Kidney (tissue), 14 donors: Measurements from ENCODE around the gene FAM107B. TPM values are rescaled to one million over a fixed set of nuclear protein-coding genes. Genes with fewer than 3 reads are reported as not detected.

Experiments
- DNase-seq, 5 donors: peaks; one replicate each; pipeline ENCODE4 v3.0.0-alpha.2; 2013 to 2020
- FAIRE-seq: peaks from 2 replicates; lab custom pipeline; 2012; peaks lifted over from hg19 to GRCh38; lab: Jason Lieb, UNC
- H3K27ac ChIP-seq, 2 donors: one replicate each; pipeline ENCODE4 v1.7.0; 2013; ENCODE audit warnings: low read depth in 2 of 2, low read length in 2 of 2, inconsistent platforms in 1 of 2
- H3K27me3 ChIP-seq: one replicate; pipeline ENCODE4 v1.7.1; 2013; ENCODE audit warnings: low read length, inconsistent platforms; ENCODE audit not compliant: control insufficient read depth, insufficient read depth
- H3K36me3 ChIP-seq, 3 donors: one replicate each; pipeline versions ENCODE4 v1.7.0 to v1.7.1; 2013; ENCODE audit warnings: low read length in 3 of 3, control low read depth in 1 of 3, inconsistent platforms in 1 of 3; ENCODE audit not compliant: insufficient read depth in 3 of 3, control insufficient read depth in 2 of 3
- H3K4me1 ChIP-seq, 3 donors: one replicate each; pipeline versions ENCODE4 v1.7.0 to v1.7.1; 2013; ENCODE audit warnings: low read length in 3 of 3, inconsistent platforms in 1 of 3, low read depth in 1 of 3; ENCODE audit not compliant: control insufficient read depth in 2 of 3, insufficient read depth in 2 of 3
- H3K4me3 ChIP-seq, 3 donors: one replicate each; pipeline versions ENCODE4 v1.7.0 to v1.8.1; 2013; ENCODE audit warnings: low read length in 3 of 3, control low read depth in 1 of 3, inconsistent platforms in 1 of 3
- H3K9ac ChIP-seq, 3 donors: one replicate each; pipeline versions ENCODE4 v1.7.0 to v1.7.1; 2013; ENCODE audit warnings: low read length in 3 of 3, control low read depth in 1 of 3, inconsistent platforms in 1 of 3
- H3K9me3 ChIP-seq, 3 donors: one replicate each; pipeline versions ENCODE4 v1.7.0 to v1.7.1; 2013; ENCODE audit warnings: low read length in 3 of 3, control low read depth in 1 of 3, inconsistent platforms in 1 of 3; ENCODE audit not compliant: control insufficient read depth in 2 of 3, insufficient read depth in 1 of 3
- intact Hi-C: fragments of 100-400 bp; cut with DNase I; formaldehyde crosslinking; loops from one replicate; pipeline ENCODE4 v1.11.1; 2022
- polyA plus RNA-seq: library from polyadenylated mRNA; stranded (reverse); fragments of 350-450 nt; fragmentation: Illumina TruSeq; extraction: RNeasy Lipid Tissue Mini Kit (QIAGEN cat#74804); gene quantifications from one replicate; pipeline ENCODE4 v1.2.3, GENCODE V29; 2014; ENCODE audit warnings: low read depth, low replicate concordance; ENCODE audit not compliant: insufficient read depth
- total RNA-seq: library from RNA; stranded (reverse); fragmentation: NEBNext Ultra II Directional; extraction: Animal tissue kit (Norgen Biotek cat#: 25700); gene quantifications from one replicate; pipeline ENCODE4 v1.2.1, GENCODE V29; 2021
- TF ChIP-seq, protein P1 (sequence below): IDR thresholded peaks from 3 replicates; pipeline ENCODE4 v1.5.1; 2012; ENCODE audit warnings: mild to moderate bottlenecking, moderate library complexity, borderline replicate concordance; ENCODE audit not compliant: insufficient read depth; ENCODE audit errors: extremely low read depth
- donor health status: control.
- donor health status: control.
- donor health status: control.
- donor health status: control.
- donor health status: control.
- donor health status: DM: yes; HTN: yes; CAD: no.
- donor health status: Normal renal cell carcinoma (clear cell type).

Gene FAM107B
- total and polyA plus RNA-seq, 2 donors from 2014 or later, result 105 to 122 TPM

DNA sequence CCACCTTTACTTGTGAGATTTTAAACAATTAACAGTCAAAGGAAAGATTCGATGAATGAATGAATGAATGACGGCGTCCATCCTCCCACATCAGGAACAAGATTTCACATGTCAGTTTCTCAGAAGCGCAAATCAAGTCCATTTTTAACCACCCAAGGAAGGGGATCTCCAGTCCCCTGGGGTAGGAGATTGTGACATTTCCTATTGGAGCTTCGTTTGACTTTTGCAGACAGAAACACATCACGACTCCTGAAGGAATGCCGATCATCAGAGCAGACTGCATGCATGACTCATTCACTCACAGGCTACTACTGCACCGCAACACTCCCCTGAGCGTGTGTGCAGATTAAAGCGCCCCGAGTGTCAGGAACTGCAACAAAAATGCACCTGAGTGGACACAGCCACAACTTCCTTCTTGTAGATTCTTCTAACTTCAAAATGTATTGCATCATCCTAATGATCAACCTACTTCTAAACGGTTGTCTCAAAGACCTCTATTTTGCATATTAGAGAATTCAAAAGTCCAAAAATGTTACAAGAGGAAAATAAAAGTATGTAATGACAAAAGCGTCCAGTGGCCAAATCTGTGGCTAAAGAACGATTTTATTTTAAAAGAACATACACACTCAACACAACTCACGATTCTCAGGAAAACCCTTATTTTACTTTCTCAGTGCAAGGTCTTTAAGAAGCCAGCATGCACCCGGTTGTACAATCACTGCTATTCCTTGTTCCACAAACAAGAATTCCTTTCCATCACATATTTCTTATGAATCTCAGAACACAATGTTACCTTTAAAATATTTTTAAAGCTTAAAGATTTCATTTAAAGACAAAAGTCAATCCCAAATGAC is 172.6 kb downstream of the FAM107B start:
- H3K9ac ChIP-seq, result peak overlapping the region in 2 of 3 donors; percentile 27 to 39
- peaks cover 0 to 13% (median 8%) of the 10 kb centered on the region in 3 donors for H3K36me3 ChIP-seq
- intact Hi-C loops, result no loop called here
- H3K27ac ChIP-seq, result peak overlapping the region in 1 of 2 donors; percentile 57
- H3K4me1 ChIP-seq, result peaks cover 0 to 26% (median 17%) of the 10 kb centered on the region in 3 donors
- peak overlapping the region in 2 of 3 donors; percentile 82 to 96 for H3K4me3 ChIP-seq
- no peaks in the 10 kb centered on the region for H3K9me3 ChIP-seq
- FAIRE-seq (no peak), DNase-seq (peak in 3 of 5 donors; percentile 16 to 69 (median 50))
- TF ChIP-seq, protein P1, sequence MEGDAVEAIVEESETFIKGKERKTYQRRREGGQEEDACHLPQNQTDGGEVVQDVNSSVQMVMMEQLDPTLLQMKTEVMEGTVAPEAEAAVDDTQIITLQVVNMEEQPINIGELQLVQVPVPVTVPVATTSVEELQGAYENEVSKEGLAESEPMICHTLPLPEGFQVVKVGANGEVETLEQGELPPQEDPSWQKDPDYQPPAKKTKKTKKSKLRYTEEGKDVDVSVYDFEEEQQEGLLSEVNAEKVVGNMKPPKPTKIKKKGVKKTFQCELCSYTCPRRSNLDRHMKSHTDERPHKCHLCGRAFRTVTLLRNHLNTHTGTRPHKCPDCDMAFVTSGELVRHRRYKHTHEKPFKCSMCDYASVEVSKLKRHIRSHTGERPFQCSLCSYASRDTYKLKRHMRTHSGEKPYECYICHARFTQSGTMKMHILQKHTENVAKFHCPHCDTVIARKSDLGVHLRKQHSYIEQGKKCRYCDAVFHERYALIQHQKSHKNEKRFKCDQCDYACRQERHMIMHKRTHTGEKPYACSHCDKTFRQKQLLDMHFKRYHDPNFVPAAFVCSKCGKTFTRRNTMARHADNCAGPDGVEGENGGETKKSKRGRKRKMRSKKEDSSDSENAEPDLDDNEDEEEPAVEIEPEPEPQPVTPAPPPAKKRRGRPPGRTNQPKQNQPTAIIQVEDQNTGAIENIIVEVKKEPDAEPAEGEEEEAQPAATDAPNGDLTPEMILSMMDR, result no peak
- no peaks in the 10 kb centered on the region for H3K27me3 ChIP-seq

GRCh38 chr10:14601326-14601725 is 173.4 kb downstream of the FAM107B start:
- H3K27me3 ChIP-seq, result no peaks in the 10 kb centered on the region
- no peak overlapping the region for H3K9ac ChIP-seq
- H3K4me3 ChIP-seq, result peak overlapping the region in 2 of 3 donors; percentile 82 to 96
- no peak for FAIRE-seq
- peaks cover 0 to 18% (median 8%) of the 10 kb centered on the region in 3 donors for H3K36me3 ChIP-seq
- peak overlapping the region in 1 of 2 donors; percentile 18 for H3K27ac ChIP-seq
- H3K4me1 ChIP-seq, result peaks cover 0 to 26% (median 17%) of the 10 kb centered on the region in 3 donors
- intact Hi-C loops, result no loop called here
- H3K9me3 ChIP-seq, result no peaks in the 10 kb centered on the region
- TF ChIP-seq, protein P1, result no peak
- DNase-seq, result peak in 1 of 5 donors; percentile 34

GRCh38 chr10:14600065-14600464 is 174.6 kb downstream of the FAM107B start:
- Histone ChIP-seq H3K9ac (no peak overlapping the region), H3K4me1 (peaks cover 0 to 29% (median 10%) of the 10 kb centered on the region in 3 donors), H3K9me3 (no peaks in the 10 kb centered on the region), H3K27me3 (no peaks in the 10 kb centered on the region), H3K4me3 (no peak overlapping the region), H3K27ac (no peak overlapping the region), H3K36me3 (peaks cover 0 to 22% (median 8%) of the 10 kb centered on the region in 3 donors)
- no peak for DNase-seq
- no peak for FAIRE-seq
- TF ChIP-seq, protein P1, result no peak
- intact Hi-C loops, result no loop called here
